ENCODE data around the gene TEDC2.

DNA sequence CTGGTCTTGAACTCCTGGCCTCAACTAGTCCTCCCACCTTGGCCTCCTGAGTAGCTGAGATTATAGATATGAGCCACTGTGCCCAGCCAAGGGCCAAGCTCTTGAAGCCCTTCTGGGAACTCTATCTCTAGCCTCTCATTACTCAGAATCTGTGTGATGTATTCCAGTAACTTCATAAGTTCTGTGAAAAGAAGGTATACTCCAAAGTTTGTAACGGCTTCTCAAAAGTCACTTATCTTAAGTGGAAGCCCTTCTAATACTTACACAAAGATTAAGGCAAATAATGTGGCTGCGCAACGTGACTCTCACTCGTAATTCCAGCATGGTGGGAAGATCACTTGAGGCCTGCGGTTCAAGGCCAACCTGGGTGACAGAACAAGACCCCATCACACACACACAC, 34.7 kb downstream of the TEDC2 start:
- TF ChIP-seq CTCF (IDR thresholded peaks at IDR 0.05) (no peak), POLR2A (IDR thresholded peaks at IDR 0.05) (no peak)
